ENCODE measurements around the gene EIPR1.

The EIPR1 gene

GRCh38 chr2:3146772-3147650, 230.6 kb downstream of the EIPR1 start:
- no peak for DNase-seq (ENCODE audit: low read depth)

- no peak for DNase-seq (ENCODE audit: low read depth)
Measured at GRCh38 chr2:3146175-3146574, 231.4 kb downstream of the EIPR1 start.

- DNase-seq (ENCODE audit: low read depth): no peak
Measured at GRCh38 chr2:3145471-3146021, 232.1 kb downstream of the EIPR1 start.

GRCh38 chr2:3144856-3145255, 232.8 kb downstream of the EIPR1 start:
- DNase-seq (ENCODE audit: low read depth): no peak

GRCh38 chr2:3143602-3144001, 234.0 kb downstream of the EIPR1 start:
- DNase-seq (ENCODE audit: low read depth): no peak

GRCh38 chr2:3142961-3143571, 234.6 kb downstream of the EIPR1 start:
- DNase-seq (ENCODE audit: low read depth): no peak

GRCh38 chr2:3142210-3142609, 235.4 kb downstream of the EIPR1 start:
- no peak for DNase-seq (ENCODE audit: low read depth)

- no peak for DNase-seq (ENCODE audit: low read depth)
Measured at GRCh38 chr2:3141696-3142095, 235.9 kb downstream of the EIPR1 start.

GRCh38 chr2:3139906-3140305, 237.7 kb downstream of the EIPR1 start:
- DNase-seq (ENCODE audit: low read depth): no peak
